AG10803 (cell line): ENCODE measurements around the gene KRTAP6-2.

Experiments used
- DNase-seq: peaks from one replicate; pipeline ENCODE4 v3.0.0; 2010; ENCODE audit warnings: low read depth
- H3K4me3 ChIP-seq: 2 replicates; pipeline ENCODE4 v1.5.1; 2011; ENCODE audit warnings: mild to moderate bottlenecking, low read length, control low read depth
- TF ChIP-seq, protein P1 (sequence below): conservative IDR thresholded peaks from 2 replicates; pipeline ENCODE4 v1.5.1; 2011; ENCODE audit warnings: mild to moderate bottlenecking, low read length, control low read depth, inconsistent platforms

Gene KRTAP6-2

DNA sequence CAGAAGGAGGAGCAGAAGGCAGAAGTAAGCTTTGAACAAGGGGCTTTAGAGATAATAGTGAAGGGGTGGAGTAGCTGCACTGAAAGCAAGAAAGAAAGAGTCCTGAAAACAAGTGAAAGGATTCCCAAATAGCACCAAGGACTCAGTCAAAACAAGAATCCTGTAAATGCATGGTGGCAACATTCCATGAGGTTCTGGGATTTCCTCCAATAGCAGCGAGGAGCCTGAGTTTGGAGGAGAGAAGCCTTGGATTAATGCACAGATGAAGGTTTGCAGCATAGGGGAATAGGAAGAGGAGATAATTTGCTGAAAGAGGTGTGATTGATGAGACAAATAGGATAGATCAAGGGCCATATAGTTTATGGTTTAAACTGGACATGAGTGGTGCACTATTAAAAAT lies 19.4 kb downstream of the KRTAP6-2 start:
- H3K4me3 ChIP-seq = no peak overlapping the region
- no peak for DNase-seq
- TF ChIP-seq, protein P1, sequence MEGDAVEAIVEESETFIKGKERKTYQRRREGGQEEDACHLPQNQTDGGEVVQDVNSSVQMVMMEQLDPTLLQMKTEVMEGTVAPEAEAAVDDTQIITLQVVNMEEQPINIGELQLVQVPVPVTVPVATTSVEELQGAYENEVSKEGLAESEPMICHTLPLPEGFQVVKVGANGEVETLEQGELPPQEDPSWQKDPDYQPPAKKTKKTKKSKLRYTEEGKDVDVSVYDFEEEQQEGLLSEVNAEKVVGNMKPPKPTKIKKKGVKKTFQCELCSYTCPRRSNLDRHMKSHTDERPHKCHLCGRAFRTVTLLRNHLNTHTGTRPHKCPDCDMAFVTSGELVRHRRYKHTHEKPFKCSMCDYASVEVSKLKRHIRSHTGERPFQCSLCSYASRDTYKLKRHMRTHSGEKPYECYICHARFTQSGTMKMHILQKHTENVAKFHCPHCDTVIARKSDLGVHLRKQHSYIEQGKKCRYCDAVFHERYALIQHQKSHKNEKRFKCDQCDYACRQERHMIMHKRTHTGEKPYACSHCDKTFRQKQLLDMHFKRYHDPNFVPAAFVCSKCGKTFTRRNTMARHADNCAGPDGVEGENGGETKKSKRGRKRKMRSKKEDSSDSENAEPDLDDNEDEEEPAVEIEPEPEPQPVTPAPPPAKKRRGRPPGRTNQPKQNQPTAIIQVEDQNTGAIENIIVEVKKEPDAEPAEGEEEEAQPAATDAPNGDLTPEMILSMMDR = no peak

DNA sequence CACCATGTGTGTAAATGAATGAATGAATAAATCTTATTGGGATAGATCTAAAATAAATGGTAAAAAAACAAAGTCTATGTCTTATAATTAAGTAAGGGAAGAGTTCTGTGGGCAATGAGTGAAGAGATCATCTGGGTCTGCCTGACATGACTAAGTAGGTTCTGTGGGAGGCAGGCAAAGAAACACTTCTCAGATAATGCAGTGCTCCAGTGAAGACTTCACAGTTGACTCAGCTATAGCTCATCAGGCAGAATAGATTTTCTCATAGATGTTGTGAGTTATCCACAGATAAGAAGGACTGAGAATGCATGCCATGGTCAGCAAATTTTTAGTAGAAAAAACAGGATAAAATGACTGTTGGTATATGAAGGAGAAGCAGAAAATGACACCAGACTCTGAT lies 20.9 kb downstream of the KRTAP6-2 start:
- no peak for DNase-seq
- TF ChIP-seq, protein P1 = no peak
- no peak overlapping the region for H3K4me3 ChIP-seq

DNA sequence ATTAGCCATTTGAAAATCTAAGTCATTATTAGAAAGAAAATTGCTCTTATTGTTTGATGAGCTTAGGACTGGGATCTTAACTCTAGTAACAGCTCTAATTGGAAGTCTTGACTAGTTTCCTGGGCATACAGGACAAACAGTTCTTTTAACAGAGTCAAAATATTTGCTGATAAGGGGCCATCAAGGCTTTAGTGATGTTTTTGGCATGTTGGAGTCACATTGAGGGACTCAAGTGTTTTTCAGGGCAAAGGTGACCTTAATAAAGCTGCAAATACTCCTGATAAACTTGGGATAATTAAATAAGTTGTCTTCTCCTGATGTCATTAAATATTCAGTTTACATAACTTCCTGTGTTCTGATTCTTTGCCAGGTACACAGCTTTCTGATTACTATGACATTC lies 31.1 kb downstream of the KRTAP6-2 start:
- TF ChIP-seq, protein P1 = no peak
- no peak overlapping the region for H3K4me3 ChIP-seq
- DNase-seq = no peak

DNA sequence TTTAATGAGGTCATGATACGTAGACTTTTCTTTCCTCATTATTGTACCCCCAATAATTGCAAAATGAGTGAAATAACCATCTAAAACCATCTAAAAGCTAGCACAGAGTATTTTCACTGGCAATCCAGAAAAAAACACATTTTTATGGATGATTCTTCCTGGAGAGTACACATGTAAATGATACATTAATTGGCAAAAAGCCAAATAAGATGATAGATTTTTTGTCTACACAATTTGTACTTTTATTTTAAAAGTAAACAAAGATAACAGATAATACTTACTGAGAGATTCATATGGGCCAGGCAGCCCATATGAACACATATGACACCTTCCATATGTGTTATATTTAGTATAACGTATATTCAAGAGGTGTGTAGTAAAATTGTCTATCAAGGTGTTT lies 35.1 kb downstream of the KRTAP6-2 start:
- DNase-seq = no peak
- no peak overlapping the region for H3K4me3 ChIP-seq
- TF ChIP-seq, protein P1 = no peak

DNA sequence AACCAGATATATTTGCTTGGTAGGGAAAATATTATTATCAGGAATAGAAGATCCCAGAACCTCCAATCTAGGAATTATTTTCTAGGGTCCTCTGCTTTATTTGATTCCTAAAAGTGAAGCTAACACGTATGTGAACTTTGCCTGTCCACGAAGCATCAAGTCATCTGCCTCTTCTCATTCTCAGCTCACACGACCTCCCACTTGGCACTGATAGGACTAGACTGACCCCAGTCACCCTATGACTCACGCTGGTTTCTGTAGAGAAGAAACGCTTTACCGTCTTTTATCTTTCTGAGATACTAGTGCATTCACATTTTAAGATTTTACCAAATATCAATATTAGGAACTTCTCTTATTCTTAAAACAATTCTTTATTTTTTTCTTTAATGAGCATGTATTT lies 35.6 kb downstream of the KRTAP6-2 start:
- no peak for DNase-seq
- H3K4me3 ChIP-seq = no peak overlapping the region
- TF ChIP-seq, protein P1 = no peak

DNA sequence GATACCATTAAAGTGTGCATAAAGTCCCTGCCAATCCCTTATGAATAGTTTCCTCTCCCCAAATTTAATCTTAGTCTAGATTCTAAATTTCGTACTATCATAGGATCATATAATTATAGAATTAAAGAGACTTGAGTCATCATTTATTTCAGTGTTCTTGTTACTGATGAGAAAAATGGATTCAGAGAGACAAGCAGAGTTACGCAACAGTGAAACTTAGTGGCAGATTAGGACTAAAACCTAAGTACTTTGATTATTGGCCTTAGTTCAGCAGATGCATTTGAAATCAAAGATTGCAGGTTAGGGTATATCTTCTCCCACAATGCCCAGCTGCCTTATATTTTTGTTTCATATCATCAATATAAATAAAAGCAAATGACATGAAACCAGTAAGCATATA lies 36.7 kb downstream of the KRTAP6-2 start:
- TF ChIP-seq, protein P1 = no peak
- DNase-seq = no peak
- no peak overlapping the region for H3K4me3 ChIP-seq

DNA sequence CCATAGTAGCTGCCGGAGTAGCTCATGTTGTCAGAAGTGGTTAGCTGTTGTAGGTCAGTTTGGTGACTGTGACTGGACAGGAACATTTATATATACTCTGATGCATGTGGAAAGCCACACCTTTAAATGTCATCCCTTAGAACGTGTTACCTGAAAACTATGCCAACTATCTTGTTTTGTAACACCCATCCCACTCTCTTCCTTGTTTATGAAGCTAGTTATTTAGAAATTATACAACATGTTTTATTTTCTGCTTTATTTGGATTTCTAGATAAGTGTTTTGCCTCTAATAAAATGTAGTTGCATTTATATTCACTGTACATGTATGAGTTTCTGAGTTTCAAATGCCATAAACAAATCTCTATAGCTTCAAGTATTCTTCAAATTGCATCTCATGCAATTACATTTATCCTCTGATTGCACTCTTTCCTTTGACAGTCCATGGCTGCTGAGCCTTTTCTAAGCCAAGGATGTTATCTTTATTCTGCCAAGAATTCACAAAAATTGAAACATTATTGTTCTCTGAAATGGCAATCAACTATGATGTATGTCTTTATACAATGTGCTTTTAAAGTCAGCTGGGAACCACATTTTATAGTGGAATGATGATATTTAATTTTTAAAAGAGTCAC lies 37.3 kb downstream of the KRTAP6-2 start, which contains the start of gene KRTAP19-7:
TSS of gene KRTAP19-7 (minus strand) at position 51 of the 632 bp plus-strand sequence. CDS start at position 26, 25 bp downstream.
- H3K4me3 ChIP-seq = no peak within 1 kb of the TSS
- DNase-seq = no peak
- TF ChIP-seq, protein P1 = no peak
